NCI-H2227 (cell line): Measurements from ENCODE around the gene CLEC4A.
"Not testable (repeated sequence)": the region's sequence is repeated elsewhere in the genome, so short reads cannot be mapped to it uniquely, and the experiment has no call there.

Experiments
- DNase-seq: peaks from one replicate; lab custom pipeline; 2025; ENCODE audit not compliant: unreplicated experiment; lab: John Stamatoyannopoulos, UW

The CLEC4A gene

DNA sequence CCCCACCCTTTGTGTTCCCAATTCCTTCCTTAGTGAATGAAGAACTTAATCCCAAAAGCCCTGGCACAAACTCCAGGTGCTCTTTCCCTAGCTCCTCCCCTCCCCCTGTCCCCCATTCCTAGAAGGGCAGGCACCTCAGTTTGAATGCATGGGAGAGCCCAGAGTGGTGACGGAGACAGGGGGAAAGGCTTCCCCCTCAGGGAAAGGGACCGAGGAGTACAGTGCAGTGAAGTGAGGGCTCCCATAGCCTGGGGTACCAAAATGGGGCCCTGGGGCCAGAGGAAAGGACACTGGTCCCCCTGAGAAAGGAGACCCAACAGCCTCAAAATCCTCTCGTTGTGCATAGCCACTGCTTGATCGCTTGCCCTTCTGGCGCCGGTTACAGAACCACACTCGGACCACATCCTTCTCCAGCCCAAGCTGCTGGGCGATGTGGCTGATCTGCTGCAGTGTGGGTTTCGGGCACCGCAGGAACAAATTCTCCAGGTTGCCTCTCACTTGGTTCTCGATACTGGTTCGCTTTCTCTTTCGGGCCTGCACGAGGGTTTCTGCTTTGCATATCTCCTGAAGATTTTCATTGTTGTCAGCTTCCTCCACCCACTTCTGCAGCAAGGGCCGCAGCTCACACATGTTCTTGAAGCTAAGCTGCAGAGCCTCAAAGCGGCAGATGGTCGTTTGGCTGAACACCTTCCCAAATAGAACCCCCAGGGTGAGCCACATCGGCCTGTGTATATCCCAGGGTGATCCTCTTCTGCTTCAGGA, 10.4 kb downstream of the CLEC4A start:
- not testable (repeated sequence) for DNase-seq

DNA sequence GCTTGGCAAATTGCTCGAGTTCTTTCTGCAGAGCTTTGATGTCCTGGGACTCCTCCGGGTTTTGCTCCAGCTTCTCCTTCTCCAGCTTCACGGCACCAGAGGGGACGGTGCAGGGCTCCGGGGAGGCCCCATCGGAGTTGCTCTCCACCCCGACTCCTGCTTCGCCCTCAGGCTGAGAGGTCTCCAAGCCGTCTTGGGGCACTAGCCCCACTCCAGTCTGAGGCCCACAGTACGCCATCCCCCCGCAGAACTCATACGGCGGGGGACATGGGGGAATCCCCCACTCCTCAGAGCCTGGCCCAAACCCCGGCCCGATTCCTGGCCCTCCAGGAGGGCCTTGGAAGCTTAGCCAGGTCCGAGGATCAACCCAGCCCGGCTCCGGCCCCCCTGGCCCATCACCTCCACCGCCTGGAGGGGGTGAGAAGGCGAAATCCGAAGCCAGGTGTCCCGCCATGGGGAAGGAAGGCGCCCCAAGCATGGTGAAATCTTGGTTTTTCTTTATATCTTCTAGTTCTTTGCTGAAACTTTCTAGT, 11.0 kb downstream of the CLEC4A start:
- not testable (repeated sequence) for DNase-seq

DNA sequence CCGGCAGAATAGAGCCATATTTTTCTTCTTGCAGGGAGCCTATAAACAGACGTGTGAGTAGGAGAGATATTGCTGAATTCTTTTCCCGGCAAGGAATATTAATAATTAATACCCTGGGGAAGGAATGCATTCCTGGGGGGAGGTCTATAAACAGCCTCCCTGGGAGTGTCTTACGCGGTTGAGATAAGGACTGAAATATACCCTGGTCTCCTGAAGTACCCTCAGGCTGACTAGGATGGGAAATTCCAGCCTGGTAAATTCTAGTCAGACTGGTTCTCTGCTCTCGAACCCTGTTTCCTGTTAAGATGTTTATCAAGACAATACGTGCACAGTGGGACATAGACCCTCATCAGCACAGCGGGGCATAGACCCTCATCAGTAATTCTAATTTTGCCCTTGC, 18.2 kb downstream of the CLEC4A start:
- not testable (repeated sequence) for DNase-seq

DNA sequence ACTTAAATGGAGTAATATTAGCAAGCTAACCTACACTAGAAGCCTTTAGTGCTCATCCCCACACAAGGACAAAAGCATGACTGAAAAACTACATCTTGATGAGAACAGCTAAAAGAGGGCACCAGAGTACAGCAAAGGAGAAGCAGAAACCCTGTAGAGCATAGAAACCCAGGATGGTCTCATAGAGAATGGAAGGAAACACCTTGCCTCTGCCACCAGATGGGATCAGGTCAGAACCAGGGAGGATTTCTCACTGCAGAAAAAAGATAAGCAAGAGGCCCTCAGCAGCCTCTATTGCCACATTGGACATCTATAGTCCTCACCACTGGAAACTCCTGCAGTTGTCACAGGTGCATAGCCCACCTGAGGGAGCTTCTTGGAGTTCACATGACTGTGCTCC, 19.8 kb downstream of the CLEC4A start:
- DNase-seq, result no peak

DNA sequence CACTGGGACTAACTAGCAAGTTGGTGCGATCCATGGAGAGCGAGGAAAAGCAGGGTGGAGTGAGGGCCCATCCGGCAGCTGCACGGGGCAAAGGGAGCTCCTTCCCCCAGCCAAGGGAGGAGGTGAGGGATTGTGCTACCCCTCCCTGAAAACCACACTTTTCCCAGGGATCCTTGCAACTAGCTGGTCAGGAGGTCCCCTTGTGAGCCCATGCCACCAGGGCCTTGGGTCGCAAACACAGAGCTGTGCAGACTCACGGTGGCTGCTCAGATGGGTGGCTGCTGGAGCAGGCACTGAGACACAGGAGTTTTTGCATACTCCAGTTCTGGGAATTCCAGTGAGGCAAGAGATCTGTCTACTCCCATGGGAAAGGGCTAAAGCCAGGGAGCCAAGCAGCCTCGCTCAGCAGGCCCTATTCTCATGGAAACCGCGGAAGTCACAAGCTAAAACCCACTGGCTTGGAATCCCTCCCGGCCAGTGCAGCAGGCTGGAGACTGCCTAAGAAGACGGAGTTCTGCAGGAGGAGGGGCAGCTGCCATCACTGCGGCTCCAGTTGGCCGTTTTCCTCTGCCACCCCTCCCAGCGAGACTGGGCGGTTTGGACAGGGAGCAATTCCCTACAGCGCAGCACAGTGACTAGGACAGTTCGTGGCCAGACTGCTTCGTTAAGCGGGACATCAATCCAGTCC, 22.5 kb downstream of the CLEC4A start:
- DNase-seq, result peak; percentile 49

DNA sequence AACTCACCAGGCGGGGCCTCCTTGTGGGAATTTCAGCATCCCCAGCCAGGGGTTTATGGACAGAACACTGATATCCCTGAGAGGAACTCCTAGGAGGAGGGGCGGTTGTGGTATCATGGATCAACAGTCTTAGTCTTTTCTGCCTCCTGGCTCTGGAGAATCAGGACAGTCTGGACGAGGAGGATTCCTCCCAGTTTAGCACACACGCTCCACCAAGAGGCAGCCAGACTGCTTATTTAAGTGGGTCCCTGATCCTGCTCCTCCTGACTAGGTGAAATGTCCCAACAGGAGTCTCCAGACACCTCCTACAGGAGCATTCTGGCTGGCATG, 23.0 kb downstream of the CLEC4A start:
- no peak for DNase-seq

DNA sequence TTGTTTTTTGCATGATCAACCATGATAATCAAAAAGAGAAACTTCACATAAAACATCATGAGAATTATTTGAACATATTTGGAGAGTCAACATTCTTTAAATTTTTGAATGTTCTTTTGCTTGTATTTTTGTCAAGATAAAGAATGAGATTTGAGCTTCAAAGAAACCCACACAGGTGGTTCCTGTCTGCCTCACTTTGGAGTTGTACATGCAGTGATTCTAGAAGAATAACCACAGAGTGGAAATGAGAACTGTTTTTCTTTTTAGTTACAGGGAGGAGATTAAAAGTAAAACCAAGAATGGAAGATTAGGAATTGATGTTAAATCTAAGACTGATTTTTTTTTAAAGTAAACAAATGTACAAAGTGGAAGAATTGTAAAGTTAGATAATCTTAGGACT, 31.1 kb downstream of the CLEC4A start:
- DNase-seq, result no peak

DNA sequence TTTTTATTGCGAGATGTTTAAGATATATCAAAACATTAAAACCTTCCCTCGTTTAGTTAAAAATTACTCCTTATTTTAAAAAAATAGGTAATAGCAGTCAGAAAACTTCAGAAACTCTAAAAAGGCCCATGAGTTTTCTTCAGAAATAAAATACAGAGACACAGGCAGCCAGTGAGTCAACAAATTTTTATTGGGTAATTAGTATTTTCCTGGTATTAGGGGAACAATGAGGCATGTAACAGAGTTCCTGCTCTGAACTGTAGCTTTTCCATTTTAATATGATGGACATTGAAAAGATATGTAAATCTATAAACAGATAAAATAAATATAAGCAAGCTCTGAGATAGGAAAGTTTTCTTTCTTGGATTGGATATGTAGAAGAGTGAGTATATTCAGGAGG, 33.0 kb downstream of the CLEC4A start:
- no peak for DNase-seq

DNA sequence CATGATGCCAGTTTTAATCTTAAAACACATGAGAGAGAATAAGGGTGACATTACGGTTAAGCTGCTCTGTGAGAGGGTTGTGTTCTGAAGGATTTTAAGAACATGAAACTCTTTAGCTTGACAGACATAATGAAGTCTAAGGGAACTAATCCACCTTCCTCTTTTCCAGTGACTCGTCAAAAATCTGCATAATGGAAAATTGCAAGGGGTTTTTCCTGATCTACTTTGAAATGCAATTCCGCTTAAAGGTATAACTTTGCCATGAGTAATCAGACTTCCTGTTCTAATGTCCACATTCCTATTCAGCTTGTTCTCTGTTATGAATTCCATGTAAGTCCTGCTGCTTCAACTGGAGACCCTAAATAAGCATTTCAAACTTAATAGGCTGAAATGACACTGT, 33.4 kb downstream of the CLEC4A start, which contains the start of gene ZNF705A:
ZNF705A (plus strand) TSS at position 171 of the 400 bp plus-strand sequence. CDS start 15,611 bp downstream, outside the sequence.
- no peak for DNase-seq

DNA sequence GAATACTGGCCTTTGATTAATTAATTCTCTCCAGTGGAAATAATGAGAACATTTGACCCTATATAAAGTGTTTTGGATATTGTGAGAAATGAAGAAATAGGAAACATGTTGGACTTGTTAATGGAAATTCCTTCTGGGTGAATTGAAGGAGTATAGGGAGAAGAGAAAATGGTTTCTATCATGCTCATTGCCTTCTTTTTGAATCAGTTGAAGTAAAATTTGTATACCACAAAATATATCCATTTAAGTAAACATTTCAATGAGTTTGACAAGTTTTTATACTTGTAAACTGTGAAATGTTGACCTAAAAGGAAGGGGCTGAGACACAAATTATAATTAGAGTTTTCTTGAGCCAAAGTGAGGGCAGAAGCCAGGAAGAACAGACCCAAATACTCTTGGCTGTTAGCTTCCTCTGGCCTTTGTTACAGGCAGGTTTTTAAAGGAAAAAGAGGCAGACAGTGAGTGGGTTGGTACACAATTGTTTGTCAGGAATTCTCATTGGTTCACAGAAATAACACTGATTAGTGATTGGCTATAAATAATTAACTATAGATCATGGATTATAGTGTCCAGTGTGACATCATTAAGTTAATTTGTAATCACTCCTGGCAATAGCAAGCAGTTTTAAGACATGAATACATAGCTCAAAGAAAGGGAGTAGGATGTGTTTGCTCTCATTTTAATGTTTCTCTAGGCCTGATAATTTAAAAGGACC, 34.2 kb downstream of the CLEC4A start:
- no peak for DNase-seq

DNA sequence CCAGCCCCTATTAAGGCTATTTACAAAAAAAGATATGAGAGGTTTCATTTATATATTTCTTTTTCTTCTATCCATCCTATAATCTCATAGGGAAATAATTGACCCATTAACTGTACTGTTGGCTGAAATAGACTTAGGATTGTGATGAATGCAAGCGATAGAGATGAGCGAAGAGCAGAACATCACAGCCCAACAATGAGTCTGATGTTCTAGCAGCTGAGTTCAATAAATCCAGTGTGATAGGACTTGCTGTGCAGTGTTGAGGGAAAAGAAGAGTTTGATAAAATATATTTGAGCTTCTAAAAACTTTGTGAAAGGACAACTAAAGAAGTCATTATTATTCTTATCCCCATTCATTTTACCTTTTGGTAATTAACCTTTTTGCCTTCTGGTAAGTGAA, 49.5 kb downstream of the CLEC4A start:
- not testable (repeated sequence) for DNase-seq

DNA sequence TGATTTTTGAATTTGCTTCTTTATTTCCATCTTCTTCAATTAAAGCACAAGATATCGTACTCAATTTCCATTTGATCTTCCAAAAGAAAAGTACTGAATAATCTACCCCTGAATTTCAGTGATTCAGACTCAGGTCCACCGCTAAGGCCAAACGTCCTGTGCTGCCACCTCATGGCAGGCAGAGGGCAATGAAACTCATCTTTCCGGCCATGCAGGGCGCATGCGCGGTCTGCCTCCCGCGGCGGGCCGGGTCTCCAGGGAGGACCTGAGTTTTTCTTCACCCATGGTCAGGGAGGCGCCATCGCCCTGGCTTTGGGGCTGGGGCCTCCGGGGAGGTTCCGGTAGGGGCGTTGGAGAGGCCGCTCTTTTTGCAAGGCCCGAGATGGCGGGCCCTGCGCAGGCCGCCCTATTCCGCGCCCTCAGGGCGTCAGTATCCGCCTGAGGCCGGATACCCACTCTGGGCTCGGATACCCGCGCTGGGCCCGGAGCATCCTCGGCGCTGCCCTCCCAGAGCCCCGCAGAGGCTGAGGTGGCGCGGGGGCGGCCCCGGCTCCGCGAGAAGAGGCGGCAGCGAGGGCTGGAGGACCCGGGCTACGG, 56.7 kb downstream of the CLEC4A start:
- DNase-seq, result peak; percentile 73

DNA sequence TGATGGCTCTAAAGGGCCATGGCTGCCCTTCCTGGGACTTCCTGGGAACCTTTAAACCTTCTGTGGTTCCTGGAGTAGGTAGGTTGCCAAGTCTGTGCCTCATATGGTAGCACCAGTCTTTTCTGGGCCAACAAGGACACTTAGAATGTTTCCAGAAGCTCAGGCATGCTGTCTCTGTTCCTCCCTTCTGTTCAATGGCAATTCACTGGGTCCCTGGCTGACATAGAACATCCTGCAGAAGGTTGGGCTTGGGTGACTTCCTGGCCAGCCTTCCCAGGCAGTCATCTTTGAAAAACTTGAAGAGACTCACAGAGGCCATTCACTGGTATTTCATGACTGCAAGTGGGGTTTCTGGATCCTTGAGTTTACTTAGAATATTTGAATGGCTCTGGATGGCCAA, 57.9 kb downstream of the CLEC4A start:
- not testable (repeated sequence) for DNase-seq

DNA sequence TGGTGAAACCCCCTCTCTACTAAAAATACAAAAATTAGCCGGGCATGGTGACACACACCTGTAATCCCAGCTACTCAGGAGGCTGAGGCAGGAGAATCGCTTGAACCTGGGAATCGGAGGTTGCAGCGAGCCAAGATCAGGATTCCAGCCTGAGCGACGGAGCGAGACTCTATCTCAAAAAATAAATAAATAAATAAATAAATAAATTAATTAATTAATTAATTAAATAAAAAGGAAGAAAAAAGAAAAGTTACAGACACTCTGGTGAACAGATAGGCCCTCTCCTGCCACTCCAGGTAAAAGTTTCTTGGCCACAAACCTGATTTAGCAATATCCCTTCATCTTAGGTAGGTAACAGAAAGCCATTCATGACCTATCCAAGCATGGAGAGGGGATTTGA, 59.5 kb downstream of the CLEC4A start:
- DNase-seq, result not testable (repeated sequence)

DNA sequence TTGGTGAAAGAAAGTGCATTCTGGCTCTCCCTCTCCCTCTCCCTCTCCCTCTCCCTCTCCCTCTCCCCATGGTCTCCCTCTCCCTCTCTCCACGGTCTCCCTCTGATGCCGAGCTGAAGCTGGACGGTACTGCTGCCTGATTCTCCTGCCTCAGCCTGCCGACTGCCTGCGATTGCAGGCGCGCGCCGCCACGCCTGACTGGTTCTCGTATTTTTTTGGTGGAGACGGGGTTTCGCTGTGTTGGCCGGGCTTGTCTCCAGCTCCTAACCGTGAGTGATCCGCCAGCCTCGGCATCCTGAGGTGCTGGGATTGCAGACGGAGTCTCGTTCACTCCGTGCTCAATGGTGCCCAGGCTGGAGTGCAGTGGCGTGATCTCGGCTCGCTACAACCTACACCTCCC, 59.9 kb downstream of the CLEC4A start:
- DNase-seq, result not testable (repeated sequence)

DNA sequence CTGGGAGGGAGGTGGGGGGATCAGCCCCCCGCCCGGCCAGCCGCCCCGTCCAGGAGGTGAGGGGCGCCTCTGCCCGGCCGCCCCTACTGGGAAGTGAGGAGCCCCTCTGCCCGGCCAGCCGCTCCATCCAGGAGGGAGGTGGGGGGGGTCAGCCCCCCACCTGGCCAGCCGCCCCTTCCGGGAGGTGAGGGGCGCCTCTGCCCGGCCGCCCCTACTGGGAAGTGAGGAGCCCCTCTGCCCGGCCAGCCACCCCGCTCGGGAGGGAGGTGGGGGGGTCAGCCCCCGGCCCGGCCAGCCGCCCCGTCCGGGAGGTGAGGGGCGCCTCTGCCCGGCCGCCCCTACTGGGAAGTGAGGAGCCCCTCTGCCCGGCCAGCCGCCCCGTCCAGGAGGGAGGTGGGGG, 60.8 kb downstream of the CLEC4A start:
- not testable (repeated sequence) for DNase-seq

DNA sequence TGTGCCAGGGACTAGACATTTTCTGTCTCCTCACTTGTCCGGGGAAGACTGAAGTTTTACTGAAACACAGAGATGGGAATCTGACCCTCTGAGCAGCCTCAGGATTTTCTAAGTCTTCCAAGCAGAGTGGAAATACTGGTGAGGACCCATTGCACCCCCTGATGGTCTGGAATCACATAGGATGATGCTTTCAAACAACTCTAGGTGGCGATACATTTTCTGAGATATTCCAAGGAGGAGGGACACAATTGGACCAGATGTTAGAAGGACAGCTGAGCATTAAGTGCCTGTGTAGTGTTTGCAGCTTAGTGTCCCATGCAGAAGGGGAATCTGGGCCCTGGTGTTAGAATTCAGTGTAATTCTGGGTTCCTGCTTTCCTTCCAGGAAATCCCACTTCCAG, 64.7 kb downstream of the CLEC4A start:
- DNase-seq, result not testable (repeated sequence)
